GM21723 (cell line): ENCODE measurements around the gene ZNF664.

Experiments
- ATAC-seq: cut with Tn5 transposase; IDR thresholded peaks from one replicate; pipeline ENCODE4 v1.9.1; 2021; ENCODE audit warnings: mild to moderate bottlenecking, moderate library complexity; ENCODE audit not compliant: unreplicated experiment

The ZNF664 gene

GRCh38 chr12:124027753-124028554 lies 54.9 kb downstream of the ZNF664 start:
- no peak for ATAC-seq

- ATAC-seq = no peak
Observed at GRCh38 chr12:124028555-124028925, 55.5 kb downstream of the ZNF664 start.

GRCh38 chr12:124030008-124030407 lies 57.0 kb downstream of the ZNF664 start:
- ATAC-seq = no peak

GRCh38 chr12:124030510-124030909 lies 57.5 kb downstream of the ZNF664 start:
- ATAC-seq = no peak

- ATAC-seq = no peak
Observed at GRCh38 chr12:124031058-124031457, 58.0 kb downstream of the ZNF664 start.

- no peak for ATAC-seq
Observed at GRCh38 chr12:124032265-124032886, 59.4 kb downstream of the ZNF664 start.

GRCh38 chr12:124033859-124034258 lies 60.8 kb downstream of the ZNF664 start:
- ATAC-seq = no peak

- ATAC-seq = no peak
Observed at GRCh38 chr12:124034297-124034696, 61.3 kb downstream of the ZNF664 start.

GRCh38 chr12:124035163-124035562 lies 62.1 kb downstream of the ZNF664 start:
- ATAC-seq = no peak

- no peak for ATAC-seq
Observed at GRCh38 chr12:124036171-124036598, 63.2 kb downstream of the ZNF664 start.

GRCh38 chr12:124036657-124037109 lies 63.7 kb downstream of the ZNF664 start:
- no peak for ATAC-seq

- no peak for ATAC-seq
Observed at GRCh38 chr12:124037331-124037730, 64.3 kb downstream of the ZNF664 start.

GRCh38 chr12:124039276-124039675 lies 66.3 kb downstream of the ZNF664 start:
- ATAC-seq = no peak

GRCh38 chr12:124040291-124040690 lies 67.3 kb downstream of the ZNF664 start:
- no peak for ATAC-seq

- ATAC-seq = no peak
Observed at GRCh38 chr12:124040737-124041136, 67.7 kb downstream of the ZNF664 start.

GRCh38 chr12:124041907-124042306 lies 68.9 kb downstream of the ZNF664 start:
- no peak for ATAC-seq

- ATAC-seq = no peak
Observed at GRCh38 chr12:124044021-124044420, 71.0 kb downstream of the ZNF664 start.

- no peak for ATAC-seq
Observed at GRCh38 chr12:124044809-124045321, 71.8 kb downstream of the ZNF664 start.

- ATAC-seq = no peak
Observed at GRCh38 chr12:124045671-124046455, 72.8 kb downstream of the ZNF664 start.

- no peak for ATAC-seq
Observed at GRCh38 chr12:124046456-124046740, 73.4 kb downstream of the ZNF664 start.

GRCh38 chr12:124047045-124047566 lies 74.1 kb downstream of the ZNF664 start:
- no peak for ATAC-seq
